Measurements from ENCODE around the gene SLC9A8. TPM values are rescaled to one million over a fixed set of nuclear protein-coding genes. Genes with fewer than 3 reads are reported as not detected.

Gene SLC9A8
- total and polyA plus RNA-seq, 2 of the 4 experiments (the other 2 are of a cell fraction) = 4.1 to 5.0 TPM

- in situ Hi-C loops (cut with MboI; ENCODE audit: low sequenced_read_pairs) = no loop called here
- no peak for ATAC-seq (ENCODE audit: low read depth)
- TF ChIP-seq MXI1 (IDR thresholded peaks at IDR 0.05; ENCODE audit: borderline replicate concordance, low read depth, low read length) = no peak
These were observed 3.9 kb upstream of the SLC9A8 start for GRCh38 chr20:49808753-49809152.

More at GRCh38 chr20:49808753-49809152, 3.9 kb upstream of the SLC9A8 start:
- H3K4me3 ChIP-seq (ENCODE audit: insufficient read depth, low read depth, low read length) = no peak overlapping the region
- H3K9me3 ChIP-seq (ENCODE audit: control insufficient read depth, insufficient read depth, low read length) = no peaks in the 10 kb centered on the region
- intact Hi-C loops (cut with micrococcal nuclease) = no loop called here
- H2BK20ac ChIP-seq (ENCODE audit: low read depth, low read length) = no peak overlapping the region
- no peaks in the 10 kb centered on the region for H3K27me3 ChIP-seq (ENCODE audit: control insufficient read depth, insufficient read depth, low read length)
- H3K79me1 ChIP-seq (ENCODE audit: low read depth in 1 of 2, low read length in 2 of 2) = peaks cover 8 to 14% of the 10 kb centered on the region in 2 experiments; a peak in 3 of 4 replicates
- no peak overlapping the region for H3K56ac ChIP-seq (ENCODE audit: extremely low read depth, insufficient read depth, low read length)
- H3K23ac ChIP-seq (ENCODE audit: low read depth, low read length) = no peak overlapping the region
- H2BK15ac ChIP-seq (ENCODE audit: low read depth, low read length) = no peak overlapping the region
- no peak overlapping the region for H3K18ac ChIP-seq (ENCODE audit: low read depth, low read length)
- no peak overlapping the region for H3K9ac ChIP-seq (ENCODE audit: low read depth, low read length)
- H2BK5ac ChIP-seq (ENCODE audit: low read depth, low read length, poor library complexity, severe bottlenecking) = no peak overlapping the region
- peaks cover 11% of the 10 kb centered on the region for H3K9me1 ChIP-seq (ENCODE audit: insufficient read depth, low read length)
- no peak overlapping the region for H3K4me2 ChIP-seq (ENCODE audit: low read depth, low read length)
- H2AK9ac ChIP-seq (replicated peaks; ENCODE audit: low read depth, low read length, poor library complexity) = no peak overlapping the region
- CTCF ChIA-PET = no interaction called here
- H4K20me1 ChIP-seq (ENCODE audit: insufficient read depth, low read length) = no peaks in the 10 kb centered on the region
- no peak overlapping the region for H2BK120ac ChIP-seq (ENCODE audit: low read depth, low read length)
- no TSS peak for BruUV-seq (replicated peaks)
- H3K4ac ChIP-seq (ENCODE audit: low read depth, low read length) = no peak overlapping the region
- no peak overlapping the region for H4K8ac ChIP-seq (ENCODE audit: low read depth in 2 of 2, low read length in 2 of 2)
- H3K4me1 ChIP-seq (ENCODE audit: control insufficient read depth, insufficient read depth, low read length) = peaks cover 7% of the 10 kb centered on the region
- no peak overlapping the region for H4K91ac ChIP-seq (ENCODE audit: insufficient read depth, low read depth, low read length)
- POLR2A ChIA-PET (ENCODE audit: unreplicated experiment) = no interaction called here
- no peak overlapping the region for H3K14ac ChIP-seq (replicated peaks; ENCODE audit: low read depth, low read length)
- H4K5ac ChIP-seq (ENCODE audit: low read depth, low read length) = no peak overlapping the region
- dilution Hi-C loops (cut with HindIII; ENCODE audit: low sequenced_read_pairs, unreplicated experiment) = no loop called here
- WGBS, 2 experiments (ENCODE audit: extremely low coverage in 2 of 2, insufficient read length in 1 of 2) = 93% methylated on average over 5 of the region's 8 CpGs; no CpG with 5 or more reads in 1 of the 2 experiments
- H3K36me3 ChIP-seq (ENCODE audit: control insufficient read depth, insufficient read depth, low read length) = no peaks in the 10 kb centered on the region
- no peak overlapping the region for H2AK5ac ChIP-seq (ENCODE audit: low read depth, low read length)
- DNase-seq = no peak
- H2AFZ ChIP-seq (replicated peaks; ENCODE audit: low read length, poor library complexity) = no peak overlapping the region
- H3K27ac ChIP-seq (ENCODE audit: insufficient read depth, low read length) = no peak overlapping the region
